ENCODE measurements around the gene RYR3.

The RYR3 gene

GRCh38 chr15:33621141-33621540 lies 310.4 kb downstream of the RYR3 start:
- no peak overlapping the region for H3K27ac ChIP-seq (ENCODE audit: low read depth, low read length)
- no peaks in the 10 kb centered on the region for H3K79me2 ChIP-seq (ENCODE audit: insufficient read depth, low read length)
- H3K9ac ChIP-seq (ENCODE audit: low read length) = no peak overlapping the region
- H3F3A ChIP-seq (ENCODE audit: insufficient read depth) = no peaks in the 10 kb centered on the region
- no peak overlapping the region for H3K4me3 ChIP-seq (ENCODE audit: insufficient read depth, low read length, poor library complexity, severe bottlenecking)
- H3K27me3 ChIP-seq (ENCODE audit: low read length) = no peaks in the 10 kb centered on the region
- H3K9me3 ChIP-seq (ENCODE audit: insufficient read depth, low read length) = no peaks in the 10 kb centered on the region
- H3K36me3 ChIP-seq (ENCODE audit: low read length) = no peaks in the 10 kb centered on the region
- no peak overlapping the region for H2AFZ ChIP-seq (ENCODE audit: low read depth, low read length, severe bottlenecking)
- no peaks in the 10 kb centered on the region for H3K9me2 ChIP-seq (replicated peaks; ENCODE audit: insufficient read depth, low read length)
- TF ChIP-seq CTCF (IDR thresholded peaks at IDR 0.05; ENCODE audit: insufficient read depth, low read length, poor library complexity, severe bottlenecking) = no peak
- no peak for TF ChIP-seq EZH2phosphoT487 (conservative IDR thresholded peaks at IDR 0.05; ENCODE audit: low read length)
- no peak overlapping the region for H3K4me2 ChIP-seq (ENCODE audit: low read depth, low read length, poor library complexity, severe bottlenecking)
- H4K20me1 ChIP-seq (ENCODE audit: low read depth, low read length) = no peaks in the 10 kb centered on the region

- no peak overlapping the region for H3K9ac ChIP-seq (ENCODE audit: low read length)
- H3F3A ChIP-seq (ENCODE audit: insufficient read depth) = no peaks in the 10 kb centered on the region
- no peaks in the 10 kb centered on the region for H3K27me3 ChIP-seq (ENCODE audit: low read length)
- no peak overlapping the region for H3K4me3 ChIP-seq (ENCODE audit: insufficient read depth, low read length, poor library complexity, severe bottlenecking)
- H3K27ac ChIP-seq (ENCODE audit: low read depth, low read length) = no peak overlapping the region
- H3K9me3 ChIP-seq (ENCODE audit: insufficient read depth, low read length) = no peaks in the 10 kb centered on the region
- H2AFZ ChIP-seq (ENCODE audit: low read depth, low read length, severe bottlenecking) = no peak overlapping the region
- H3K9me2 ChIP-seq (replicated peaks; ENCODE audit: insufficient read depth, low read length) = no peaks in the 10 kb centered on the region
- no peaks in the 10 kb centered on the region for H3K79me2 ChIP-seq (ENCODE audit: insufficient read depth, low read length)
- no peaks in the 10 kb centered on the region for H4K20me1 ChIP-seq (ENCODE audit: low read depth, low read length)
- H3K36me3 ChIP-seq (ENCODE audit: low read length) = no peaks in the 10 kb centered on the region
- no peak overlapping the region for H3K4me2 ChIP-seq (ENCODE audit: low read depth, low read length, poor library complexity, severe bottlenecking)
- TF ChIP-seq CTCF (IDR thresholded peaks at IDR 0.05; ENCODE audit: insufficient read depth, low read length, poor library complexity, severe bottlenecking) = no peak
- no peak for TF ChIP-seq EZH2phosphoT487 (conservative IDR thresholded peaks at IDR 0.05; ENCODE audit: low read length)
These were observed 312.2 kb downstream of the RYR3 start for GRCh38 chr15:33623010-33623409.

GRCh38 chr15:33624439-33624838 lies 313.7 kb downstream of the RYR3 start:
- Histone ChIP-seq H3F3A (ENCODE audit: insufficient read depth) (no peaks in the 10 kb centered on the region), H2AFZ (ENCODE audit: low read depth, low read length, severe bottlenecking) (no peak overlapping the region), H3K36me3 (ENCODE audit: low read length) (no peaks in the 10 kb centered on the region), H3K27ac (ENCODE audit: low read depth, low read length) (no peak overlapping the region), H3K79me2 (ENCODE audit: insufficient read depth, low read length) (no peaks in the 10 kb centered on the region), H3K9me2 (replicated peaks; ENCODE audit: insufficient read depth, low read length) (no peaks in the 10 kb centered on the region), H4K20me1 (ENCODE audit: low read depth, low read length) (no peaks in the 10 kb centered on the region), H3K4me2 (ENCODE audit: low read depth, low read length, poor library complexity, severe bottlenecking) (no peak overlapping the region), H3K9me3 (ENCODE audit: insufficient read depth, low read length) (no peaks in the 10 kb centered on the region), H3K4me3 (ENCODE audit: insufficient read depth, low read length, poor library complexity, severe bottlenecking) (no peak overlapping the region), H3K27me3 (ENCODE audit: low read length) (no peaks in the 10 kb centered on the region), H3K9ac (ENCODE audit: low read length) (no peak overlapping the region)
- TF ChIP-seq CTCF (IDR thresholded peaks at IDR 0.05; ENCODE audit: insufficient read depth, low read length, poor library complexity, severe bottlenecking) = no peak
- TF ChIP-seq EZH2phosphoT487 (conservative IDR thresholded peaks at IDR 0.05; ENCODE audit: low read length) = no peak

Measured in SU-DHL-6 (cell line).